B cell (primary cell): ENCODE data around the gene MGME1.

Experiments used
- EZH2 ChIP-seq: IDR thresholded peaks from 2 replicates; pipeline ENCODE4 v1.6.1; 2012; ENCODE audit warnings: borderline replicate concordance, low read depth, mild to moderate bottlenecking, moderate library complexity, low read length; ENCODE audit not compliant: insufficient read depth, poor library complexity, severe bottlenecking
- TF ChIP-seq, protein P1 (sequence below): fragments of 200-600 bp; IDR thresholded peaks from one replicate; pipeline ENCODE4 v1.8.0; 2022; ENCODE audit warnings: antibody characterized with exemption, mild to moderate bottlenecking

DNA sequence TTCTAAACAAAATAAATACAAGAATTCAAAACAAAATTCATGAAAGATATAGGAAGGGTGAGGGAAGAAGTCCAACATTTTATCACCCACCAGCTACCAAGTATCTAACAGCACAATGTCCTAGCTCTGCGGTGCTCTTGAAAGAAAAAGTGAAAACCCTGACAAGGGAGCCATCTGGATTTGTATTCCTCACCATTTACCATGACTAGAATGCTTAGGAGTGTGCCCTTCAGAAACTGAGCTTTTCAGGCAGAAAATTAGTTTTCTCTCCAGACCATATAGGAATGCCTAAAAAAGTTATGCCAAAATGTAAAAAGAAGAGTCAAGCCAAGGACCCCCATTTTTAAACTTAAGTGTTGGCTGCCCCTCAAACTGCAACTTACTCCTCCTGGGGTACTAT is 4.7 kb upstream of the MGME1 start:
- no peak for TF ChIP-seq EZH2
- TF ChIP-seq, protein P1, sequence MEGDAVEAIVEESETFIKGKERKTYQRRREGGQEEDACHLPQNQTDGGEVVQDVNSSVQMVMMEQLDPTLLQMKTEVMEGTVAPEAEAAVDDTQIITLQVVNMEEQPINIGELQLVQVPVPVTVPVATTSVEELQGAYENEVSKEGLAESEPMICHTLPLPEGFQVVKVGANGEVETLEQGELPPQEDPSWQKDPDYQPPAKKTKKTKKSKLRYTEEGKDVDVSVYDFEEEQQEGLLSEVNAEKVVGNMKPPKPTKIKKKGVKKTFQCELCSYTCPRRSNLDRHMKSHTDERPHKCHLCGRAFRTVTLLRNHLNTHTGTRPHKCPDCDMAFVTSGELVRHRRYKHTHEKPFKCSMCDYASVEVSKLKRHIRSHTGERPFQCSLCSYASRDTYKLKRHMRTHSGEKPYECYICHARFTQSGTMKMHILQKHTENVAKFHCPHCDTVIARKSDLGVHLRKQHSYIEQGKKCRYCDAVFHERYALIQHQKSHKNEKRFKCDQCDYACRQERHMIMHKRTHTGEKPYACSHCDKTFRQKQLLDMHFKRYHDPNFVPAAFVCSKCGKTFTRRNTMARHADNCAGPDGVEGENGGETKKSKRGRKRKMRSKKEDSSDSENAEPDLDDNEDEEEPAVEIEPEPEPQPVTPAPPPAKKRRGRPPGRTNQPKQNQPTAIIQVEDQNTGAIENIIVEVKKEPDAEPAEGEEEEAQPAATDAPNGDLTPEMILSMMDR = no peak
